ENCODE measurements around the gene DPP6. TPM values are rescaled to one million over a fixed set of nuclear protein-coding genes. Genes with fewer than 3 reads are reported as not detected.

The DPP6 gene
- total RNA-seq, 1 donor from 2014 or later, result 0.39 TPM

GRCh38 chr7:154776350-154776749 lies 724.2 kb downstream of the DPP6 start:
- Histone ChIP-seq H3K4me2 (no peak overlapping the region), H3K79me2 (ENCODE audit: low read depth) (no peaks in the 10 kb centered on the region), H3K4me1 (no peaks in the 10 kb centered on the region), H3K27ac (no peak overlapping the region), H3F3A (ENCODE audit: low read depth) (no peaks in the 10 kb centered on the region), H2AFZ (replicated peaks) (no peak overlapping the region), H3K4me3 (no peak overlapping the region), H3K9ac (no peak overlapping the region), H3K27me3 (no peaks in the 10 kb centered on the region), H3K9me3 (ENCODE audit: low read depth) (no peaks in the 10 kb centered on the region), H4K20me1 (ENCODE audit: low read depth) (no peaks in the 10 kb centered on the region), H3K36me3 (no peaks in the 10 kb centered on the region)
- Mint-ChIP-seq H3K27ac (no peak overlapping the region), H3K36me3 (no peaks in the 10 kb centered on the region), H3K4me1 (no peaks in the 10 kb centered on the region), H3K4me3 (peak overlapping the region; percentile 43), H3K9me3 (no peaks in the 10 kb centered on the region), H3K27me3 (ENCODE audit: insufficient read depth, low read depth) (peaks cover 9% of the 10 kb centered on the region)
- TF ChIP-seq EZH2phosphoT487 (IDR thresholded peaks at IDR 0.05) (no peak), CTCF (IDR thresholded peaks at IDR 0.05) (no peak), EZH2 (IDR thresholded peaks at IDR 0.05) (no peak)
- no peak for DNase-seq (ENCODE audit: low spot score)

GRCh38 chr7:154777023-154777422 lies 724.8 kb downstream of the DPP6 start:
- no peak overlapping the region for H3K27ac Mint-ChIP-seq
- peak; percentile 27 for DNase-seq (ENCODE audit: low spot score)
- Histone ChIP-seq H3K27ac (no peak overlapping the region), H3K9ac (no peak overlapping the region), H3K27me3 (no peaks in the 10 kb centered on the region), H2AFZ (replicated peaks) (no peak overlapping the region), H3K4me3 (no peak overlapping the region), H4K20me1 (ENCODE audit: low read depth) (no peaks in the 10 kb centered on the region), H3K79me2 (ENCODE audit: low read depth) (no peaks in the 10 kb centered on the region), H3K4me2 (no peak overlapping the region), H3K4me1 (no peaks in the 10 kb centered on the region), H3K9me3 (ENCODE audit: low read depth) (no peaks in the 10 kb centered on the region), H3F3A (ENCODE audit: low read depth) (no peaks in the 10 kb centered on the region), H3K36me3 (no peaks in the 10 kb centered on the region)
- H3K4me3 Mint-ChIP-seq, result no peak overlapping the region
- H3K9me3 Mint-ChIP-seq, result no peaks in the 10 kb centered on the region
- H3K27me3 Mint-ChIP-seq (ENCODE audit: insufficient read depth, low read depth), result peaks cover 9% of the 10 kb centered on the region
- TF ChIP-seq EZH2phosphoT487 (IDR thresholded peaks at IDR 0.05) (no peak), CTCF (IDR thresholded peaks at IDR 0.05) (peak; percentile 38)
- no peaks in the 10 kb centered on the region for H3K36me3 Mint-ChIP-seq
- no peaks in the 10 kb centered on the region for H3K4me1 Mint-ChIP-seq

GRCh38 chr7:154777489-154777888 lies 725.3 kb downstream of the DPP6 start:
- Histone ChIP-seq H3K4me3 (no peak overlapping the region), H3K4me1 (no peaks in the 10 kb centered on the region), H3K9me3 (ENCODE audit: low read depth) (no peaks in the 10 kb centered on the region), H3K4me2 (no peak overlapping the region), H3F3A (ENCODE audit: low read depth) (no peaks in the 10 kb centered on the region), H3K79me2 (ENCODE audit: low read depth) (no peaks in the 10 kb centered on the region), H3K9ac (no peak overlapping the region), H3K36me3 (no peaks in the 10 kb centered on the region), H3K27me3 (no peaks in the 10 kb centered on the region), H3K27ac (no peak overlapping the region), H4K20me1 (ENCODE audit: low read depth) (no peaks in the 10 kb centered on the region), H2AFZ (replicated peaks) (no peak overlapping the region)
- Mint-ChIP-seq H3K27me3 (ENCODE audit: insufficient read depth, low read depth) (peaks cover 12% of the 10 kb centered on the region), H3K4me1 (no peaks in the 10 kb centered on the region), H3K4me3 (no peak overlapping the region), H3K36me3 (no peaks in the 10 kb centered on the region), H3K9me3 (no peaks in the 10 kb centered on the region), H3K27ac (no peak overlapping the region)
- DNase-seq (ENCODE audit: low spot score), result no peak
- TF ChIP-seq EZH2phosphoT487 (IDR thresholded peaks at IDR 0.05), result no peak
- no peak for TF ChIP-seq CTCF (IDR thresholded peaks at IDR 0.05)
- no peak for TF ChIP-seq EZH2 (IDR thresholded peaks at IDR 0.05)

All from neural progenitor cell (in vitro differentiated cells).